Smooth muscle cell of bladder (primary cell): ENCODE results near the gene EEA1. TPM values are rescaled to one million over a fixed set of nuclear protein-coding genes. Genes with fewer than 3 reads are reported as not detected.

Source experiments
- total RNA-seq: library from RNA; depleted of rRNA; stranded (reverse); fragments of >200 nt; gene quantifications from 2 replicates; pipeline ENCODE4 v1.2.3, GENCODE V29; 2014

EEA1 gene
- 21.9 and 31.2 TPM in 2 replicates for total RNA-seq

GRCh38 chr12:92928962-92929915 is at the start of gene EEA1:
EEA1 (minus strand) TSS chr12:92929295; CDS start chr12:92929066, 229 bp downstream.

Other genes with a start within 250 kb of the EEA1 start
- not detected in 2 replicates for gene PLEKHG7, start 226.3 kb downstream of the EEA1 start, total RNA-seq